ENCODE results near the gene PALM.

Gene PALM

GRCh38 chr19:788686-788982, 79.9 kb downstream of the PALM start:
- DNase-seq, result no peak

DNA sequence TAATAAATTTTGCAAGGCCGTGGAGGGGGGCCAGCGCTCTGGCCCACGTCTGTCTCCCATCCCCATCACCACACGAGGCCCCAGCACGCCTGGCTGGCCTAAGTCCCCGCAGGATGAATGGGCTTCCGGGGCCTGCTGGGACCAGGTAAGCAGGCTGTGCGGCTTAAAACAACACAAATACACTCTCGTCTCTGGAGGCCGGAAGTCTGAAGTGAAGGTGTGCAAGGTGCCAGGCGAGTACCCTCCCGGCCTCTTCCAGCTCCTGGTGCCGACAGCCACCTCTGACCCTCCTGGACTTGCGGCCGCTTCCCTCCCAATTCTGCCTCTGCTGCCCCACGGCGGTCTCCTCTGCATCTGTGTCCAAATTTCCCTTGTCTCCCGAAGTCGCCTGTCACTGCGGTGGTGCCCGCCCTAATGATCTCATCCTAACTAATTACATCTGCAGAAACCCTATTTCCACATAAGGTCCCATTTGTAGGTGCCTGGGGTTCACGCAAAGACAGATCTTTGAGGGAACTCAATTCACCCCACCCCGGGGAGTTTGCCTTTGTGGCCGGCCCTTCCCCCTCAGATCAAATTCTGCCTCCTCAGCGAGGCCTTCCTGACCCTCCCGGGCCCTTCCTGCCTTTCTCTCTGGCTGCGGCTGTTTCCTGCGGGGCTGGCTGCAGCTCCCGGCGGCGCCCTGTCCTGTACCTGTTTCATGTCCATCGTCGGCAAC, 80.4 kb downstream of the PALM start:
- no peak for DNase-seq

DNA sequence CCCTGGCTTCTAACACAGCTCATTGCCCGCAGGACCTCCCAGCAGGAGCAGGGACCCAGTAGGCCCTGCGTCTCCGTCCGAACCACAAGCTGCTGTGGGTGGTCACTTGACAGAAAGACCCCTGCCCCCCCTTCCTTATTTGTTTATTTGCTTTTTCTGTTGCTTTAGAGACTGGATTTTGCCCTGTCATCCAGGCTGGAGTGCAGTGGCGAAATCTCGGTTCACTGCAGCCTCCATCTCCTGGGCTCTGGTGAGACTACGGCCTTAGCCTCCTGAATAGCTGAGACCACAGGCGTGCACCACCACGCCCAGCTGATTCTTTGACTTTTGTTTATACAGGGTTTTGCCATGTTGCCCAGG, 80.9 kb downstream of the PALM start:
- no peak for DNase-seq

- DNase-seq, result no peak
These were observed 82.4 kb downstream of the PALM start for GRCh38 chr19:791007-791566.

- peak; percentile 44 for DNase-seq
These were observed 83.0 kb downstream of the PALM start for GRCh38 chr19:791567-792305.

GRCh38 chr19:792306-792885, 83.7 kb downstream of the PALM start:
- DNase-seq, result no peak

- no peak for DNase-seq
These were observed 85.1 kb downstream of the PALM start for GRCh38 chr19:793806-794205.

DNA sequence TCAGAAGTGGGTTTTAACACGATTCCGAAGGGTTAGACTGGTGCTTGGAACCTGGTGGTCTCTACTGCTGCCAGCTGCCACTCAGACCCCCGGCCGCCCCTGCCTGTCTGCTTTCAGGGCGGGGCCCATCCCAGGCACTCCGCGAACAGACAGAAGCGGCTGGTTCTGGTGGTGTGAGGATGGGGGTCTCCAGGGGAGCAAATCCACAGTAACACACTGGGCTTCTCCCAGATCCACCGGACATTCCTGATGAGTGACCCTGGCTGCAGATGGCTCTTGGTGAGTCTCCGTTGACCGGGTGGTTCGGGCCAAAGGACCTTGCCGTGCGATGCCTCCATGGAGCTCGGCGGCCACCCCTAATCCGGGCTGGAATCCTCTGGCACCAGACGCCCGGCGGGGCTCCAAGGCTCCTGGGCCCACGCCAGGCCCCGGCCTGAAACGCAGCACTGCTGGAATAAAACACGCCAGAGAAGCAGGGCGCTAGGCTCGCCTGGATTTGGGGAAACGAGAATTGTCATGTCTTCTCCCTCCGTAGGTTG, 86.4 kb downstream of the PALM start:
- DNase-seq, result no peak

DNA sequence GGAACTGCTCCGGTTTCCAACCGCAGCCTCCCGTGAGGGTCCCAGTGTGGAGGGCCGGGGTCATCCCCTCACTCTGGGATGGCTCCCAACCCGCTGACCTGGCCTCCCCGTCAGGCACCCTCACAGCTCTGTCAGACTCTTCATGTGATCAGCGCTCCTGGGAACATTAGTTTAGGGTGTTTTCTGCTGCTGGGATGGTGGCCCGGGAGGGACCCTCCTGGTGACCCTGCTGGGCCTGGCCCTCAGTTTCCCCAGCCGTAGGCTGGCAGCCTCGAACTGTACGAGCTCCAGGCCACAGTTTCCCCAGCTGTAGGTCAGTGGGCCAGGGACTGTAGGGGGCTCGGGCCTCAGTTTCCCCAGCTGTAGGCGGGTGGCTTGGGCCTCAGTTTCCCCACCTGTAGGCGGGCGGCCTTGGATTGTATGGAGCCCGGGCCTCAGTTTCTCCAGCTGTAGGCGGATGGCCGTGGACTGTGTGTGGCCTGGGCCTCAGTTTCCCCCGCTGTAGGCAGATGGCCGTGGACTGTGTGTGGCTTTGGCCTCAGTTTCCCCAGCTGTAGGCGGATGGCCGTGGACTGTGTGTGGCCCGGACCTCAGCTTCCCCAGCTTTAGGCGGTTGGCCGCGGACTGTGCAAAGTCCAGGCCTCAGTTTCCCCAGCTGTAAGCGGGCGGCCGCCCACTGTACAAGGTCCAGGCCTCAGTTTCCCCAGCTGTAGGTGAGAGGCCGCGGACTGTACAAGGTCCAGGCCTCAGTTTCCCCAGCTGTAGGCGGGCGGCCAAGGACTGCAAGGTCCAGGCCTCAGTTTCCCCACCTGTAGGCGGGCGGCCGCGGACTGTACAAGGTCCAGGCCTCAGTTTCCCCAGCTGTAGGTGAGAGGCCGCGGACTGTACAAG, 87.2 kb downstream of the PALM start:
- DNase-seq, result no peak

GRCh38 chr19:796692-797527, 88.2 kb downstream of the PALM start, which contains the start of gene PTBP1:
PTBP1 (plus strand) TSS chr19:797452; CDS start chr19:797498, 46 bp downstream.
- peak; percentile 99 for DNase-seq

All from NCI-H226 (cell line).